ENCODE measurements around the gene MPPED2.

DNA sequence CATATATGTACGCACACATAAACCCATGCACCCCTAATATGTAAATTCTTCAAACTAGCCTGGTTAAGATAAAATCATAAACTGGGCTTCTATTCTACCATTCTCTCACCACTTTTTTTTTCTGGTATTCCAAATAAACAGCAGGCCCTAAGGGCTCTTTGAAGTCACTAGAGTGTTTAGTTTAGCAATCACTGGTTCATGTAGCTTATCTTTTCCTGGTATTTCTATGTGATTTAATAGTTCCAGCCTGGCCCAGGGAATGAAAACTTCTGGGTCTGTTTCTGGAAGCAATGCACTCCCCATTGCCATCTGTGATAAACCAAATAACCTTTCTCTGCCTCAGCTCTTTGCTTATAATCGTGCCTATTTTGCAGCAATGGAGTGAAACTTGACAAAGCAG, 10.7 kb upstream of the MPPED2 start:
- TF ChIP-seq YY1 (IDR thresholded peaks at IDR 0.05; ENCODE audit: insufficient read depth, insufficient read length) (no peak), SUZ12 (IDR thresholded peaks at IDR 0.05; ENCODE audit: extremely low read depth, insufficient read depth, insufficient read length) (no peak), ZNF274 (IDR thresholded peaks at IDR 0.05; ENCODE audit: low read depth, low read length) (no peak)
